ENCODE results near the gene DHFR2.

DNA sequence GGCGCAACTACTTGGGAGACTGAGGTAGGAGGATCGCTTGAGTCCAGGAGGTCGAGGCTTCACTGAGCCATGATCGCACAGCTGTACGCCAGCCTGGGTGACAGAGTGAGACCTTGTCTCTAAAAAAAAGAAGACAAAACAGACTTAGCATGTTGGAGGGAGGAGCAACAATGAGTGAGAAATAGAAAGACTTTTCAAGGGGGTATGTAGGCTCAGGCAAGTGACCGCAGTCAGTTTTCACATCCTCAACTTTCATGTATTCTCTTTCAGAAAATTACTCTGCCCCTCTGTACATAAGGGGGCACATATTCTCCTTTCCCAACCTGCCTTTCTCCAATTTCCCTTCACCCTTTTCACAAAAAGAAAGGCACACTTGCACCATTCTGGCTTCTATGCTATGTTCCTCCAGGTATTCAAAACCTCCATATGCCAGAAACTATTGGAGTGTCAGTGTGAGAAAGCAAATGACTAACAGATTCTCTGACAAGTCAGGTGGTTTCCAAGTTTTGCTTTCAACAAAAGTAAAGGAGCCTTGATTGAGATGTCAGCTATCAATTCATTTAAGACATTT, 7.7 kb upstream of the DHFR2 start:
- TF ChIP-seq POLR2AphosphoS5 (IDR thresholded peaks at IDR 0.05; ENCODE audit: low read depth, low read length) (no peak), POLR2A (IDR thresholded peaks at IDR 0.05; ENCODE audit: low read depth, low read length) (no peak)

Measured in GM12892 (cell line).